ENCODE results near the gene ZNF451.

Gene ZNF451

GRCh38 chr6:57116776-57117175 is 26.8 kb downstream of the ZNF451 start:
- H3K4me3 ChIP-seq (ENCODE audit: low read length): no peak overlapping the region
- TF ChIP-seq CTCF (conservative IDR thresholded peaks at IDR 0.05; ENCODE audit: low read depth, low read length): no peak
- DNase-seq (ENCODE audit: low read depth): no peak

GRCh38 chr6:57117796-57118195 is 27.8 kb downstream of the ZNF451 start:
- TF ChIP-seq CTCF (conservative IDR thresholded peaks at IDR 0.05; ENCODE audit: low read depth, low read length): no peak
- no peak overlapping the region for H3K4me3 ChIP-seq (ENCODE audit: low read length)
- no peak for DNase-seq (ENCODE audit: low read depth)

GRCh38 chr6:57123111-57123510 is 33.1 kb downstream of the ZNF451 start:
- no peak for TF ChIP-seq CTCF (conservative IDR thresholded peaks at IDR 0.05; ENCODE audit: low read depth, low read length)
- DNase-seq (ENCODE audit: low read depth): no peak
- no peak overlapping the region for H3K4me3 ChIP-seq (ENCODE audit: low read length)

GRCh38 chr6:57127763-57128162 is 37.8 kb downstream of the ZNF451 start:
- H3K4me3 ChIP-seq (ENCODE audit: low read length): no peak overlapping the region
- no peak for DNase-seq (ENCODE audit: low read depth)
- TF ChIP-seq CTCF (conservative IDR thresholded peaks at IDR 0.05; ENCODE audit: low read depth, low read length): no peak

GRCh38 chr6:57130661-57131177 is 40.7 kb downstream of the ZNF451 start:
- DNase-seq (ENCODE audit: low read depth): no peak
- no peak for TF ChIP-seq CTCF (conservative IDR thresholded peaks at IDR 0.05; ENCODE audit: low read depth, low read length)
- no peak overlapping the region for H3K4me3 ChIP-seq (ENCODE audit: low read length)

GRCh38 chr6:57134954-57135353 is 45.0 kb downstream of the ZNF451 start:
- DNase-seq (ENCODE audit: low read depth): no peak
- no peak overlapping the region for H3K4me3 ChIP-seq (ENCODE audit: low read length)
- no peak for TF ChIP-seq CTCF (conservative IDR thresholded peaks at IDR 0.05; ENCODE audit: low read depth, low read length)

- DNase-seq (ENCODE audit: low read depth): no peak
- no peak overlapping the region for H3K4me3 ChIP-seq (ENCODE audit: low read length)
- TF ChIP-seq CTCF (conservative IDR thresholded peaks at IDR 0.05; ENCODE audit: low read depth, low read length): no peak
These were observed 45.9 kb downstream of the ZNF451 start for GRCh38 chr6:57135885-57136284.

Data from retinal pigment epithelial cell (primary cell).